ENCODE results near the gene DMKN.

DMKN gene

DNA sequence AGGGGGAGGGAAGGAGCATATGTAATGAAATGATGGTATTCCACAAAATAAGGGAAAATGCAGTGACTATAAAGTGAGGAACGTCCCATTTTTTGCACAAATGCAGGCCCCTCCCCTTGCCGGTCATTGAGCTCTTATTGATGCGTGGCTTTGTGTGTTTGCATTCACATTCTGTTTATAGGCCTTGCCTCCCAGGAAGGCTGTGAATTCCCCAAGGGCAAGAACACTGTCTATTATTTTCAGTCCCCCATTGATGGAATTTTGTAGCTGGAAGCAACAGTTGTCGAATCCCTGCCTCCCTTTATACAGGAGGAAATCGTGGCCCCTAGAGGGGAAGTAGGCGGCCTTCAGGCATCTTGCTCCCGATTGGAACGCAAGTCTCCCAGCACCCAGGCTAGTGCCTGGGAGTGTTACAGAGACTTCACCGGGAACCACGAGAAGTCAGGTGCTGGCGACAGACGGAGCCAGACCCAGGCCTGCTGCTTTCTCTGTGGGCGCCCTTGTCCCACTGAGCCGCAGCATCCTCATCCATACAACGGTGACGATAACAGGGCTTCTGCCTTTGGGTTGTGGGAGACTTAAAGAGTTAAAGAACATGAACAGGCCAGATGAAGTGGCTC, 7.8 kb upstream of the DMKN start:
- ChIA-PET POLR2A (no interaction called here), CTCF (interaction anchor here (1.2 to 1.9 kb wide), 3 partner anchors 9 to 28 kb away, joined by 3 to 7 read pairs (median 3); no protein-coding TSS in a partner anchor)
- H3K4me3 ChIP-seq (ENCODE audit: control insufficient read depth in 1 of 7, extremely low read depth in 1 of 7, insufficient read depth in 4 of 7, low read depth in 2 of 7, low read length in 6 of 7) = no peak overlapping the region
- peaks cover 0 to 3% (median 0%) of the 10 kb centered on the region in 5 experiments for H3K27me3 ChIP-seq (replicated peaks in 2 of 5; ENCODE audit: control insufficient read depth in 4 of 5, insufficient read depth in 5 of 5, low read length in 4 of 5)
- WGBS (ENCODE audit: insufficient coverage) = 93% methylated on average over 16 of the region's 16 CpGs
- H3K4me1 ChIP-seq (ENCODE audit: control extremely low read depth in 1 of 4, control insufficient read depth in 4 of 4, insufficient read depth in 4 of 4, low read length in 3 of 4) = no peaks in the 10 kb centered on the region
- no peaks in the 10 kb centered on the region for H3K9me3 ChIP-seq (ENCODE audit: control extremely low read depth in 1 of 5, control insufficient read depth in 4 of 5, insufficient read depth in 2 of 5, low read depth in 1 of 5, low read length in 4 of 5)
- no peak overlapping the region for H3K27ac ChIP-seq (ENCODE audit: insufficient read depth in 1 of 2, low read depth in 1 of 2, low read length in 2 of 2, poor library complexity in 1 of 2, severe bottlenecking in 2 of 2)
- DNase-seq = no peak
- no peaks in the 10 kb centered on the region for H3K36me3 ChIP-seq (ENCODE audit: control insufficient read depth in 4 of 4, insufficient read depth in 4 of 4, low read length in 3 of 4)

DNA sequence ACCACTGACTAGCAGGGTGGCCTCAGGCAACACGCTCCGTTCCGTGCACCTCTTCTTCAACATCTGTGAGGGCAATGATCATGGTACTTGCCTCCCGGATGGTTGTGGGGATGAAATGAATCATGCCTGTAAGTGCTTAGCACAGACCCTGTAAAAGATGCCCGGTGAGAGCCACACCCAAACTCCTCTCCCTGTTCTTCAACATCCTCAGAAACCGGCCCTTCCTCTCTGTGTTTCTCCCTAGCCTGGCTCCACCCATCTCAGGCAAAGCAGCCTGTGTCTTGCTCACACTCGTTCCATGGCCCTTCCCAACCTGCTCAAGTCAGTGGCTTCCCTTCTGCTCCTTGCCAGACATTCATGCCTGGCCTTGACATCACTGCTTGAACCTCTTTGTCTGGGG, 5.8 kb upstream of the DMKN start:
- H3K27me3 ChIP-seq (replicated peaks in 2 of 5; ENCODE audit: control insufficient read depth in 4 of 5, insufficient read depth in 5 of 5, low read length in 4 of 5) = peaks cover 0 to 3% (median 2%) of the 10 kb centered on the region in 5 experiments
- no peak for DNase-seq
- ChIA-PET POLR2A (no interaction called here), CTCF (interaction anchor here (1.2 to 1.7 kb wide), 3 partner anchors 10 to 11 kb away, joined by 3 to 4 read pairs (median 3); no protein-coding TSS in a partner anchor)
- H3K27ac ChIP-seq (ENCODE audit: insufficient read depth in 1 of 2, low read depth in 1 of 2, low read length in 2 of 2, poor library complexity in 1 of 2, severe bottlenecking in 2 of 2) = no peak overlapping the region
- H3K4me1 ChIP-seq (ENCODE audit: control extremely low read depth in 1 of 4, control insufficient read depth in 4 of 4, insufficient read depth in 4 of 4, low read length in 3 of 4) = no peaks in the 10 kb centered on the region
- no peak overlapping the region for H3K4me3 ChIP-seq (ENCODE audit: control insufficient read depth in 1 of 7, extremely low read depth in 1 of 7, insufficient read depth in 4 of 7, low read depth in 2 of 7, low read length in 6 of 7)
- 70% methylated on average over 2 of the region's 7 CpGs for WGBS (ENCODE audit: insufficient coverage)
- no peaks in the 10 kb centered on the region for H3K36me3 ChIP-seq (ENCODE audit: control insufficient read depth in 4 of 4, insufficient read depth in 4 of 4, low read length in 3 of 4)
- H3K9me3 ChIP-seq (ENCODE audit: control extremely low read depth in 1 of 5, control insufficient read depth in 4 of 5, insufficient read depth in 2 of 5, low read depth in 1 of 5, low read length in 4 of 5) = no peaks in the 10 kb centered on the region

DNA sequence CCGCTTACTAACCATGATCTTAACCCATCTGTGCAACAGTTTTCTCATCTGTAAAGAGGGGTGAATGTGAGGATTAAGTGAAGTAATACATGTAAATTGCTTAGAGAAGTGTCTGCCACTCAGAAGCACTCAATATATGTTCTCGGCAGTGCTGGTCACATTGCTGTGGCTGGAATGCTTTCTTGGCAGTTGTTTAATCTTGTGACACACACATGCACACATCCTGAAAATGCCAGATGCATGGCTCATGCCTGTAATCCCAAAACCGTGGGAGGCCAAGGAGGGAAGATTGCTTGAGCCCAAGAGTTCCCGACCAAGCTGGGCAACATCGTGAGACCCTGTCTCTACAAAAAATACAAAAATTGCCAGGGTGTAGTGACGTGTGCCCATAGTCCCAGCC, 4.9 kb upstream of the DMKN start:
- H3K36me3 ChIP-seq (ENCODE audit: control insufficient read depth in 4 of 4, insufficient read depth in 4 of 4, low read length in 3 of 4) = no peaks in the 10 kb centered on the region
- 87% methylated on average over 5 of the region's 6 CpGs for WGBS (ENCODE audit: insufficient coverage)
- H3K27ac ChIP-seq (ENCODE audit: insufficient read depth in 1 of 2, low read depth in 1 of 2, low read length in 2 of 2, poor library complexity in 1 of 2, severe bottlenecking in 2 of 2) = no peak overlapping the region
- H3K4me3 ChIP-seq (ENCODE audit: control insufficient read depth in 1 of 7, extremely low read depth in 1 of 7, insufficient read depth in 4 of 7, low read depth in 2 of 7, low read length in 6 of 7) = no peak overlapping the region
- H3K9me3 ChIP-seq (ENCODE audit: control extremely low read depth in 1 of 5, control insufficient read depth in 4 of 5, insufficient read depth in 2 of 5, low read depth in 1 of 5, low read length in 4 of 5) = no peaks in the 10 kb centered on the region
- peaks cover 0 to 2% (median 0%) of the 10 kb centered on the region in 4 experiments for H3K4me1 ChIP-seq (ENCODE audit: control extremely low read depth in 1 of 4, control insufficient read depth in 4 of 4, insufficient read depth in 4 of 4, low read length in 3 of 4)
- POLR2A ChIA-PET = no interaction called here
- H3K27me3 ChIP-seq (replicated peaks in 2 of 5; ENCODE audit: control insufficient read depth in 4 of 5, insufficient read depth in 5 of 5, low read length in 4 of 5) = peaks cover 0 to 11% (median 3%) of the 10 kb centered on the region in 5 experiments
- CTCF ChIA-PET = interaction anchor here (1.2 to 1.7 kb wide), 2 partner anchors 9 to 10 kb away, joined by 3 to 4 read pairs; no protein-coding TSS in a partner anchor
- DNase-seq = no peak

DNA sequence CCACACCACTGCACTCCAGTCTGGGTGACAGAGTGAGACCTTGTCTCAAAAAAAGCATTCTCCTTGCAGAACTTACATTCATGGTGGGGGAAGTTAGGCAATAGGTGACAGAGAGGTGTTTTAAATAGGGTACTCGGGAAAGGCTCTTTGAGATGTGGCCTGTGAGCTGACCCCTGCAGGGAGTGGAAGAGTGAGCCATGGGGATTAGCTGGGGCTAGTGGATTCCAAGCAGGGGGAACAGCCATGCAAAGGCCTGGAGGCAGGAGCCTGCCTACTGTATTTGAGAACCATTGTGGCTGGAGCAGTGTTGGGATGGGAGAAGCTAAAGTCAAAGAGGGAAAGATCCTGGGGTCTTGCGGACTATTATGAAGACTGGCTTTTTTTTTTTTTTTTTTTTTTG, 3.9 kb upstream of the DMKN start:
- no peak for DNase-seq
- Histone ChIP-seq H3K36me3 (ENCODE audit: control insufficient read depth in 4 of 4, insufficient read depth in 4 of 4, low read length in 3 of 4) (no peaks in the 10 kb centered on the region), H3K4me3 (ENCODE audit: control insufficient read depth in 1 of 7, extremely low read depth in 1 of 7, insufficient read depth in 4 of 7, low read depth in 2 of 7, low read length in 6 of 7) (no peak overlapping the region), H3K9me3 (ENCODE audit: control extremely low read depth in 1 of 5, control insufficient read depth in 4 of 5, insufficient read depth in 2 of 5, low read depth in 1 of 5, low read length in 4 of 5) (no peaks in the 10 kb centered on the region), H3K27ac (ENCODE audit: insufficient read depth in 1 of 2, low read depth in 1 of 2, low read length in 2 of 2, poor library complexity in 1 of 2, severe bottlenecking in 2 of 2) (no peak overlapping the region), H3K4me1 (ENCODE audit: control extremely low read depth in 1 of 4, control insufficient read depth in 4 of 4, insufficient read depth in 4 of 4, low read length in 3 of 4) (peaks cover 0 to 2% (median 0%) of the 10 kb centered on the region in 4 experiments), H3K27me3 (replicated peaks in 2 of 5; ENCODE audit: control insufficient read depth in 4 of 5, insufficient read depth in 5 of 5, low read length in 4 of 5) (peaks cover 0 to 19% (median 8%) of the 10 kb centered on the region in 5 experiments)
- POLR2A ChIA-PET = no interaction called here
- CTCF ChIA-PET = interaction anchor here (1.0 to 1.6 kb wide), 5 partner anchors 9 to 160 kb away, joined by 3 to 4 read pairs (median 3); no protein-coding TSS in a partner anchor
- WGBS (ENCODE audit: insufficient coverage) = 100% methylated on average over 1 of the region's 2 CpGs

DNA sequence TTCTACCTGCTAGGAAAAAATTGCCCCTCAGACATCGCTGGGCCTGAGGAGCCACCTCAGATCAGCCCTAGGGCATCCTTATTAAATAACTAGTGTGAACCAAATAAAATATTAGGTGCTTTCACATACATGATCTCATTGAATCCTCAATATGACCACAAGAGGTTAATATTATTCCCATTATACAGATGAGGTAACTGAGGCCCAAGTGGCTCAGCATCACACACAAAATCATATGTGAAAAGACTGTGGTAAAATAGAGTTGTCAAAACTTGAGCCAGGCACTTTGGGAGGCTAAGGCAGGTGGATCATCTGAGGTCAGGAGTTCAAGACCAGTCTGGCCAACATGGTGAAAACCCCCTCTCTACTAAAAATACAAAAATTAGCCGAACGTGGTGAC, 2.9 kb upstream of the DMKN start:
- Histone ChIP-seq H3K27me3 (replicated peaks in 2 of 5; ENCODE audit: control insufficient read depth in 4 of 5, insufficient read depth in 5 of 5, low read length in 4 of 5) (peaks cover 0 to 21% (median 12%) of the 10 kb centered on the region in 5 experiments), H3K27ac (ENCODE audit: insufficient read depth in 1 of 2, low read depth in 1 of 2, low read length in 2 of 2, poor library complexity in 1 of 2, severe bottlenecking in 2 of 2) (no peak overlapping the region), H3K9me3 (ENCODE audit: control extremely low read depth in 1 of 5, control insufficient read depth in 4 of 5, insufficient read depth in 2 of 5, low read depth in 1 of 5, low read length in 4 of 5) (no peaks in the 10 kb centered on the region), H3K4me1 (ENCODE audit: control extremely low read depth in 1 of 4, control insufficient read depth in 4 of 4, insufficient read depth in 4 of 4, low read length in 3 of 4) (peaks cover 0 to 2% (median 0%) of the 10 kb centered on the region in 4 experiments), H3K4me3 (ENCODE audit: control insufficient read depth in 1 of 7, extremely low read depth in 1 of 7, insufficient read depth in 4 of 7, low read depth in 2 of 7, low read length in 6 of 7) (no peak overlapping the region), H3K36me3 (ENCODE audit: control insufficient read depth in 4 of 4, insufficient read depth in 4 of 4, low read length in 3 of 4) (no peaks in the 10 kb centered on the region)
- no peak for DNase-seq
- CTCF ChIA-PET = interaction anchor here (0.6 to 1.7 kb wide), 8 partner anchors 8 to 104 kb away, joined by 3 to 5 read pairs (median 4); no protein-coding TSS in a partner anchor
- POLR2A ChIA-PET = no interaction called here
- WGBS (ENCODE audit: insufficient coverage) = no CpG with 5 or more reads among the region's 3 CpGs

DNA sequence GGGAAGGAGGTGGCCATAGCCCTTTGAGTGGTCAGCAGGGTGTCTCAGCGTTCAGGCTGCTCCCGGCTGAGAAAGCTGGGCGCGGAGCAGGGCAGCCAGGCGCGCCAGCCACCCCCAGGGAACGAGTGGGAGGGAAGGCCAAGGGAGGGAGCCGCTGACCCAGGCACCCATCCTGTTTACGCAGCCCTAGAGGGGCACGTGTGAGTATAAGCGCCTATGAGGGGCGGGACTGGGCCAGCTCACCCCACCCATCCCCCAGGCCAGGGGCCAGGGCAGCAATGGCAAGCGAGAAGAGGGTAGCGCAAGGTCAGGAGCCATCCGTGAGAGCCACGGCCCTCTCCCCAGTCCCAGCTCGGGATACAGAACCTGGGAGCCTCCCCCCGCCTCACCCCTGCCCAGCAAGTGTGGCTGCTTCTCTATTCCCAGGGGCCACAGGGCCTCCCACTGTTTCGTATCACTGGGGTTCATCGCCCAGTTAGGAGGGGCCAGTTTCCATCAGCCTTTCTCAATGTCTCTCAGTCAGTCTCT, 897 bp upstream of the DMKN start:
- Histone ChIP-seq H3K4me3 (ENCODE audit: control insufficient read depth in 1 of 7, extremely low read depth in 1 of 7, insufficient read depth in 4 of 7, low read depth in 2 of 7, low read length in 6 of 7) (no peak overlapping the region), H3K27ac (ENCODE audit: insufficient read depth in 1 of 2, low read depth in 1 of 2, low read length in 2 of 2, poor library complexity in 1 of 2, severe bottlenecking in 2 of 2) (no peak overlapping the region), H3K27me3 (replicated peaks in 2 of 5; ENCODE audit: control insufficient read depth in 4 of 5, insufficient read depth in 5 of 5, low read length in 4 of 5) (peaks cover 0 to 41% (median 20%) of the 10 kb centered on the region in 5 experiments), H3K9me3 (ENCODE audit: control extremely low read depth in 1 of 5, control insufficient read depth in 4 of 5, insufficient read depth in 2 of 5, low read depth in 1 of 5, low read length in 4 of 5) (no peaks in the 10 kb centered on the region), H3K4me1 (ENCODE audit: control extremely low read depth in 1 of 4, control insufficient read depth in 4 of 4, insufficient read depth in 4 of 4, low read length in 3 of 4) (peaks cover 0 to 16% (median 13%) of the 10 kb centered on the region in 4 experiments), H3K36me3 (ENCODE audit: control insufficient read depth in 4 of 4, insufficient read depth in 4 of 4, low read length in 3 of 4) (no peaks in the 10 kb centered on the region)
- POLR2A ChIA-PET = no interaction called here
- 46% methylated on average over 15 of the region's 20 CpGs for WGBS (ENCODE audit: insufficient coverage)
- no peak for DNase-seq
- CTCF ChIA-PET = interaction anchor here (1.0 to 1.5 kb wide), 3 partner anchors 9 to 303 kb away, joined by 3 to 4 read pairs (median 3); no protein-coding TSS in a partner anchor
